HG03060 (cell line): ENCODE data around the gene ZNF248.

Experiments
- ATAC-seq: cut with Tn5 transposase; IDR thresholded peaks from one replicate; pipeline ENCODE4 v1.9.1; 2021; ENCODE audit warnings: low read depth, moderate number of reproducible peaks; ENCODE audit not compliant: unreplicated experiment

ZNF248 gene

GRCh38 chr10:37831495-37832333 is 25.7 kb downstream of the ZNF248 start:
- ATAC-seq, result no peak

DNA sequence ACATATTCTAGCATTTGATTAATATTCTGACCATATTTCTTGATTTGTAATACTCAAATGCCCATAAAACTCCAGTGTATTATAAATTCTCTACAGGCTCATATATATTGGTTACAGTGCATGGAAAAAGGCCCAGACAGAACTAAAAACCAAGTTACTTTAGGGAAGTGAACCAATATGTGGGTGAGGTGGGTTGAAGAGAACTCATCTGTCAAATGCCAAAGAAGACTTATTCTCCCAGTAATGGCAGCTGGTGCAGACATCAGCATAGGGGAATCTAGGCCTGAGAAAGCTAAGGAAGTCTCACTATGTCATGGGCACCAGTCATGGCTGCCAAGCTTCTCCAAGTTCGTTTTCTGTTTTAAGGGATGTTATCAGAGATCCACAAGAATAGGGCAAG is 30.6 kb downstream of the ZNF248 start:
- ATAC-seq, result no peak

DNA sequence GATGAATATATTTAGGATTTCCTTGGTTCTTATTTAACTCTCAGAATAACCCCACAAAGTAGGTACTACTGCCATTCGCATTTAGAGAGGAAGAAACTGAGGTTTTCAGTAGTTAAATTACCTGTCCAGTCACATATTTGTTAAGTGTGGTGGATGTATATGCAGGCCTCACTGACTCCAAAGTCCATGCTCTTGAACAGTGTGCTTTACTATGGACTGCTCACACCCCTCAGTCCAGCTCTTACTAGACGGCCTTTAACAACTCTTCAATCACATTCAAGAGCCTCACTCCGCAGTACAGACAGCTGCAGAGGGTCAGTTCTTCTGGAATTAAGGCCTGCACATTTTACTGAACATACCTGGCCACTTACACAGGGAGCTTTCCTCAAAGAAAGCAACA is 36.2 kb downstream of the ZNF248 start:
- no peak for ATAC-seq

DNA sequence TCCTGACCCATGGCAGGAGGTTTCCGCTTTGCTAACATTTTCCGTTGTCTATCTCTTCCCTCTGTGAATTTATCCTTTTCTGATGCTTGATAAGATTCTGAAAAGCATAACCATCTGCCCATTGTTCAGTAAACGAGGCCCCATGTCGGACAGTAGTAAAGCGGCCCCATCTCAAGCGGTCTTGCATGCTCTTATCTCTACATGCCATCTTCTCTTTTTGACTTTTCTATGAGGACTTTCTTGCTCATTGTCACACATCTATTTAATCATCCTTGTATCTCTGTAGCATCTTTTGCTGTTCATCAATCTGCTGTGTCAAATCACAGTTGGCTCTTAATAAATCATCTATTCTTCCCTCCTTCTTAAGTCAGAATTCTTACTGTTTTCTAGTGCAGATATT is 37.6 kb downstream of the ZNF248 start:
- ATAC-seq, result no peak

- ATAC-seq, result no peak
Measured at GRCh38 chr10:37816290-37816689, 41.1 kb downstream of the ZNF248 start.

DNA sequence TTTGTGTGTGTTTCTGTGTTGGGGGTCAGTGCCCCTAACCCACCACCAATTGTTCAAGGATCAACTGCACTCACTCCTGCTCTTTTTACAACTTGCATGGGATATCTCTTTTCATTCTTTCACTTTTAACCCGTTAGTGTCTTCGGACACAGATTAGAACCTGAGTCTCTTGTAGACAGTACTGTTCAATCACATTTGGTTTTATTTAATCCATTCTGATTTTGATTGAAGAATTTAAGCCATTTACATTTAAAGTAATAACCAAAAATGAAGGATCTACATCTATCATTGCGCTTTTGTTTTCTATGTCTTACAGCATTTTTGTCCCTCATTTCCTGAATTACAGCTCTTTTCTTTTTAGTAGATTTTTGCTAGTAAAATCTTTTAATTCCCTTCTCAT is 43.6 kb downstream of the ZNF248 start:
- no peak for ATAC-seq

DNA sequence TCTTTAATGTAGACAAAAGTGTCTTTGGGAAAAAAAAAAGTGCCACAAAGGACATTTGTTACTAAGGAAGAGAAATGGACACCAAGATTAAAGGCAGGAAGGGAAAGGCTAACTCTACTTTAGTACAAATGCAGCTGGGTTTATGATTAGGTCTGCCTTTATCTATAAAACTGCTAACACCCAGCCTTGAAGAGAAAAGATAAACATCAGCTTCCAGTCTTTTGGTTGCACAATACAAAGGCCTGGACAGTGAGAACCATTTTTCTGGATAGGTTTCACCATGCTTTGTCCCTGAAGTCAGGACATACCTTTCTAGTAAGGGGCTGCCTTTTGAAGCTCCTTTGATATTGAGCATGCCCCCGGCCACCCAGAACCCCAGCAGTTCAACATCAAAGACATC is 45.1 kb downstream of the ZNF248 start:
- no peak for ATAC-seq

DNA sequence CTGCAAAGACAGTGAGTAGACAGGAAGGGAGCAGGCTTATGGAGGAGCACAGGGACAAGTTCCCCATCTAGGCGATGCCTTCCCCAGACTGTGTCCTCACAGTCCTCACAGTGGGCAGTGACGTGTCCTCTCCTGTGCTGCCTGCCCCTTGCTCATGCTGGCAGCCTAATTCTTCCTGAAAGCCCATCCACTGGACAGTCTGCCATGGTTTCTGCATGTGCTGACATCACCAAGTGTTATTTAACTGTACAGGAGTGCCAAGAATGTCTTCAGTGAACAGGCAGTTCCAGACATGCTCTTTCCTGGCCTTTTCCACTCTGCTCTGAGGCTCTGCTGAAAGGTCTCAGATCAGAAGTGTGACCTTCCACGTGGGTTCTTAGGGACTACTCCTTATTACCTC is 54.1 kb downstream of the ZNF248 start:
- no peak for ATAC-seq

GRCh38 chr10:37801557-37801956 is 55.9 kb downstream of the ZNF248 start:
- ATAC-seq, result no peak

DNA sequence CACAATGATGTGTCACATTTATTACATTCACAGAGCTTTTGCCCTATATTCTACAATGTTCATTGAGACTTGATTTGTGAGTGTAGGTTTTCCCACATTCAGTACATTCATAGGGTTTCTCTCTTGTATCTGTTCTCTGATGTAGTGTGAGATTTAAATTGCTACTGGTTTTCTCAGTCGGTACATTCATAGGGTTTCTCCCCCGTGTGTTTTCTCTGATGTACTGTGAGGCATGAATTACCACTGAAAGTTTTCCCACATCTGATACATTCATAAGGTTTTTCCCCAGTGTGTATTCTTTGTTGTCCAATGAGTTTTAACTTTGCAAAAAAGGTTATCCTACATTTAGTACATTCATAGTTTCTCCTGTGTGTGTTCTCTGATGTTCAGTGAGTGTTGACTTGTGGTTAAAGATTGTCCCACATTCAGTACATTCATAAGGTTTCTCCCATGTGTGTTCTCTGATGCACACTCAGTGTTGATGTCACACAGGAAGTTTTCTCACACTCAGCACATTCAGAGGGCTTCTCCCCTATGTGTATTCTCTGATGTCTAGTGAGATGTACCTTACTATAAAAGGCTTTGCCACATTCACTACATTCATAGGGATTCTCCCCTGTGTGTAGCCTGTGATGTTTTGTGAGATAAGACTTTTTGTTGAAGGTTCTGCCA is 63.0 kb downstream of the ZNF248 start:
- ATAC-seq, result no peak

DNA sequence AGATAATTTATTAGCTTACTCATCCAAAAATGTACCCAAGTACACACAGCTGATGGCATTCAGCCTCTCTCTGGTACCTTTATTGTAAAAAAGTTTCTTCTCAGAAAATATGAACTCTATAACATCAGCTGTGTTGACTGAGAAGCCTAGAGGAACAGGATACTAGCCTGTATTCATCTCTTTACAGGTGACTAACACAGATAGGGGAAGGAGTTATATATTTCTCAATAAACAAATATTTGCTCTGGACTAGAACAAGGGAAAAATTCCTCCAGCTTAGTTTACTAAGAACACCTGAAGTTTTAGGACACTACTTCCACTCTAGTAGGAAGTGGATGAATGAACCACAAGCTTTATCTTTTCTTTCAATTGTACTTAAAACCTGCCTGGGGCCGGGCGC is 67.8 kb downstream of the ZNF248 start:
- ATAC-seq, result no peak

- no peak for ATAC-seq
Measured at GRCh38 chr10:37784678-37785077, 72.7 kb downstream of the ZNF248 start.

GRCh38 chr10:37780536-37780935 is 76.9 kb downstream of the ZNF248 start:
- no peak for ATAC-seq

DNA sequence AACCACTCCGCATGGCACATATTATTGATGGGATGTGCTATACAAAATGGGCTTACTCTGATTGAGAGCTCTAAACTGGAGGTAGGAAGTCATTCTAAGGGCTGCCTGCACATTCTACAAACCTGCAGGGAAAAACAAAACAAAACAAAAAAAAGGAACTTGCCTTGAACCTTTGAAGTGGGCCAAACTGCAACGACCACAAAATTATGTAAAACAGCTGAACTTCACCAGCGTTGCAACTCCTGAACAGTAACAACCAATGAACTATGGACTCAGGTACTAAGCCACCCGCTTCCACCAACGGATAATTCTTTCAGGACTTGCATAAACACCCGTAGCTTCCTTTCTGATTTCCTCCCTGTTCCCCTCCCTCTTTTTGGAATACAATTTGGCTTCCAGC is 80.4 kb downstream of the ZNF248 start:
- no peak for ATAC-seq

DNA sequence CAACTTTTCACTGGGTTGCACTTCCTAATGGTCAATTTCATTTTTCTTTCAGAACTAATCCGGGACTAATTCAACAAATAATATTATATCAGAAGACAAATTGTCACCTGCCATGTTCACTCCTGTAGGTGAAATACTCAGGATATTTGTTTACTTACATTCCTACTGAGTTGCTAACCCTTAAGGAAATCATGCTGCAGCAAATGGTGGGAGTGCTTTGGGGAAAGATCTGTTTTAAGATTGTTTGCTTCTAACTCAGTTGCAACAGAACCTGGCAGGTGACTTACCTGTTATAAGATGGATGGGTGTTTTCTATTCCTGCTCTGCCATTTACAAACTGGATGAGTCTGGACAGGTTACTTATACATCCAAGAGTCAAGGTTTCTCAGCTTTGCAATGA is 81.8 kb downstream of the ZNF248 start:
- ATAC-seq, result no peak

DNA sequence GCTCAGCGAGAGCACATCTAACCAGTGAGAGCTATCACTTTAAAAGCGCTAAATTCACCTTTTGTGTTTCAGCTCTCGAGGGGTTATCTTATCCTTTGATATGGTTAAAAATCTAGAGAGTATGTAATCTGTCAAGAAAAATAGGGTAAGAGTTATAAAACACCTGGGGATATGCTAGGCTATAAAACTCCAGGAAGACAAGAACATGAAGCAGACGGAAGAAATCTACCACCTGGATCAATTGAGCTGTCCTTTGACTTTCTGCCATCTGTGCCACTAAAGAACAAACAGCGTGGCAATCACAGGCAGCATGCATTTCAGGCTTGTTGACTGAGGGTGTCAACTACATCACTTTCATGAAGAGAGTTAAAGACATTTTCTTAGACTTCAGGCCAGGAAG is 83.1 kb downstream of the ZNF248 start:
- no peak for ATAC-seq

DNA sequence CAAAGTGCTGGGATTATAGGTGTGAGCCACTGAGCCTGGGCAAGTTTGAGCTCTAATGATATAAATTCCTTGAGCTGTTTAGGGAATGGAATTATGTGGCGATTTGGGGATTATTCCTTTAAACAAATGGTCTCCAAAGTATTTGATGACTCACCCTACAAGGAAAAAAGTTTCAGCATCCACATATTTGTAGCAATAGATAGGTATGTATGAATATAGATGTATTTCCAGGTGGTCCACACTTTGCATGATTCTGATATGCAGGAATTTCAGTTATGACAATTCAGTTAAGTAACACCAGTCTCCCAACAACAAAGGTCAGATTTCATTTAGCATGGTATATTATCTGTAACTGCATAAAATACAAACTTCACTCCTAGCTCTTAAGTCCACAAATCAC is 92.2 kb downstream of the ZNF248 start:
- ATAC-seq, result no peak

- no peak for ATAC-seq
Measured at GRCh38 chr10:37763132-37763531, 94.3 kb downstream of the ZNF248 start.

GRCh38 chr10:37762287-37762686 is 95.1 kb downstream of the ZNF248 start:
- ATAC-seq, result no peak

DNA sequence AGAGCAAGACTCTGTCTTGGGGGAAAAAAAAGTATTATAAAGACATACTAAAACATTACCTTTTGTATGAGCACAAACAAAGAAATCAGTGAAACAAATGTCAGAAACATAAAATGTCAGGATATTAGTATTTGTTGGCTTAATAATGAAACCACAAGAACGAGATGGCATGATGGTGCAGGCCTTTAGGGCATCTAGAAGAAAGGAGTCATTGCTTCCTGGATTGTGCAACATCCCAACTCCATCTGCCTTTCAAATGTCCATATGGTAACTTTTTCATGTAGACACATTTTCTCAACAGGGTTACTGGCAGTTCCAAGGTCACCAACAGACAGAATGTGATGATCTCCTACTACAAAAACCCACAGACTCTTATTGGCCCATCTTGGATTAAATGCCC is 96.6 kb downstream of the ZNF248 start:
- ATAC-seq, result no peak

DNA sequence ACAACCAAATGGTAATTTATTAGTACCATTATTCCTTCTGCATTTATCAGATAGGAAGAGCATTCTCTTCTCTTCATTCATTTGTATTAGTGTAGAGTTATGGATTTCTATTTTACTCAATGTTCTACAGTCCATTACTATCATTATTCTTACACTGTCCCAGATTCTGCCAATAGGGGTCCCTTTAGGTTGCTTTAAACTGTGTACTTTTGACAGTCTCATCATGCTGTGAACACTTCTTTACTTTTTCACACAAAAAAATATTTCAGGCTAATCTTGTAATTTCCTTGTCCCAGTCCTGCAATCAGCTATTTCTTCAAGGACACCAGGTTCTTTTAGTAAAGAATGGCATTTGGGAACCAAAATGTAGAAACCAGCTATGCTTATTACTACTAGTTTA is 99.3 kb downstream of the ZNF248 start:
- ATAC-seq, result no peak
